Measurements from ENCODE around the gene CTNNBL1.

CTNNBL1 gene

GRCh38 chr20:37725165-37725564, 31.3 kb downstream of the CTNNBL1 start:
- DNase-seq (ENCODE audit: low read depth) = no peak
- TF ChIP-seq, protein P1, sequence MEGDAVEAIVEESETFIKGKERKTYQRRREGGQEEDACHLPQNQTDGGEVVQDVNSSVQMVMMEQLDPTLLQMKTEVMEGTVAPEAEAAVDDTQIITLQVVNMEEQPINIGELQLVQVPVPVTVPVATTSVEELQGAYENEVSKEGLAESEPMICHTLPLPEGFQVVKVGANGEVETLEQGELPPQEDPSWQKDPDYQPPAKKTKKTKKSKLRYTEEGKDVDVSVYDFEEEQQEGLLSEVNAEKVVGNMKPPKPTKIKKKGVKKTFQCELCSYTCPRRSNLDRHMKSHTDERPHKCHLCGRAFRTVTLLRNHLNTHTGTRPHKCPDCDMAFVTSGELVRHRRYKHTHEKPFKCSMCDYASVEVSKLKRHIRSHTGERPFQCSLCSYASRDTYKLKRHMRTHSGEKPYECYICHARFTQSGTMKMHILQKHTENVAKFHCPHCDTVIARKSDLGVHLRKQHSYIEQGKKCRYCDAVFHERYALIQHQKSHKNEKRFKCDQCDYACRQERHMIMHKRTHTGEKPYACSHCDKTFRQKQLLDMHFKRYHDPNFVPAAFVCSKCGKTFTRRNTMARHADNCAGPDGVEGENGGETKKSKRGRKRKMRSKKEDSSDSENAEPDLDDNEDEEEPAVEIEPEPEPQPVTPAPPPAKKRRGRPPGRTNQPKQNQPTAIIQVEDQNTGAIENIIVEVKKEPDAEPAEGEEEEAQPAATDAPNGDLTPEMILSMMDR (IDR thresholded peaks at IDR 0.05; ENCODE audit: low read length, missing control alignments) = no peak
- H3K4me3 ChIP-seq (replicated peaks; ENCODE audit: low read depth, low read length) = no peak overlapping the region

- TF ChIP-seq, protein P1 (IDR thresholded peaks at IDR 0.05; ENCODE audit: low read length, missing control alignments) = no peak
- H3K4me3 ChIP-seq (replicated peaks; ENCODE audit: low read depth, low read length) = no peak overlapping the region
- DNase-seq (ENCODE audit: low read depth) = no peak
Observed at GRCh38 chr20:37725855-37726254, 32.0 kb downstream of the CTNNBL1 start.

- TF ChIP-seq, protein P1 (IDR thresholded peaks at IDR 0.05; ENCODE audit: low read length, missing control alignments) = no peak
- no peak for DNase-seq (ENCODE audit: low read depth)
- H3K4me3 ChIP-seq (replicated peaks; ENCODE audit: low read depth, low read length) = no peak overlapping the region
Observed at GRCh38 chr20:37726321-37726720, 32.5 kb downstream of the CTNNBL1 start.

DNA sequence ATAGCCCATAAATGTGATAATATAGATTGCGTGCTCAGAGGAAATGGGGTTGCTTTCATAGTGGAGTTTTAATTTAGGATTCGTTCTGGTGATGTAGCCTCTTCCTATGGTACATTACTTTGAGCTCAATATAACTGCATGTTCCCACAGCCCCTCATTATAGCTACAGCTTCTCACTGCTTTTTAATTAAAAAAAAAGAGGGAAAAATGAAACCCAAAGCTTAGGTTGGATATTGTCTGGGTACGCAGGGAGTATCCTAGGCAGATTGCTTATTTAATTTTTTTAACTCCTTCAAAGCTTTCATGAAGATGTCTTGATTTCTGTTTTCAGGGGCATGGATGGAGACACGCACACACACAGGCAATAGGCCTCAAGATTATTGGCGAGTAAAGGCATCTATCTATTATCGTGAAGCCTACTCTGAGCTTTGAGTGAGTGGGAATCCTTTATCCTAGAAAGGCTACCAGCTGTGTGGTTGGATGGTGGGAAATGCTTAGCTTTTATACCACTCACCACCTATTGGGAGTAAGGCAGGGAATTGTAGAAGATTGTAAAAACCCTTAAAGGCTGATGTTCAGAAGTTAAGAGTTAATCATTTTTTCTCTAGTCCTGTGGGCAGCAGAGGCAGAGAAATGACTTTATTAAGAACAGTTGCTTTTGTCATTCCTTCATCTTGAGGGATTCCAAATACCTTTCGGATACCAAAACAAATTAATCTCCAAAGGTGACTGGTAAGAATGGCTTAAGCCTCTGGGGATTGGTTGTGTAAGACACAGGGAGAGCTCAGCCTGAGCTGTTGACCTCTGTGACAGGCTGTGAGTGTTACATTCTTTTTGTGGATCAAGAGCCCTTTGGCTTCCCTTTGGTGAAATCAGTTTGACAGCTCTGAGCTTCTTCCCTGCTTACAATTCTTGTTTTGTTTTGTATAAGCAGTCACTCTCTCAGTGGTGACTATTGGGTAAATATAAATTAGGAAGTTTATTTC, 33.4 kb downstream of the CTNNBL1 start:
- no peak for DNase-seq (ENCODE audit: low read depth)
- no peak overlapping the region for H3K4me3 ChIP-seq (replicated peaks; ENCODE audit: low read depth, low read length)
- TF ChIP-seq, protein P1 (IDR thresholded peaks at IDR 0.05; ENCODE audit: low read length, missing control alignments) = no peak

GRCh38 chr20:37727957-37728634, 34.3 kb downstream of the CTNNBL1 start:
- DNase-seq (ENCODE audit: low read depth) = no peak
- TF ChIP-seq, protein P1 (IDR thresholded peaks at IDR 0.05; ENCODE audit: low read length, missing control alignments) = no peak
- H3K4me3 ChIP-seq (replicated peaks; ENCODE audit: low read depth, low read length) = no peak overlapping the region

- H3K4me3 ChIP-seq (replicated peaks; ENCODE audit: low read depth, low read length) = no peak overlapping the region
- TF ChIP-seq, protein P1 (IDR thresholded peaks at IDR 0.05; ENCODE audit: low read length, missing control alignments) = no peak
- DNase-seq (ENCODE audit: low read depth) = no peak
Observed at GRCh38 chr20:37728635-37728983, 34.8 kb downstream of the CTNNBL1 start.
